ENCODE measurements around the gene BBS9.
A peak's percentile ranks its signal among the peaks of the same experiment; 100 is the strongest.

The BBS9 gene

GRCh38 chr7:33101906-33102305 lies 27.5 kb upstream of the BBS9 start:
- no peaks in the 10 kb centered on the region for H3K27me3 ChIP-seq (ENCODE audit: control insufficient read depth, insufficient read depth, low read length)
- H3K9me3 ChIP-seq (ENCODE audit: control insufficient read depth, low read length), result no peaks in the 10 kb centered on the region
- no peak overlapping the region for H3K4me3 ChIP-seq (ENCODE audit: low read length)
- peaks cover 7% of the 10 kb centered on the region for H3K36me3 ChIP-seq (ENCODE audit: control insufficient read depth, insufficient read depth, low read length)
- no peak overlapping the region for H3K9ac ChIP-seq (ENCODE audit: low read length)
- H3K4me1 ChIP-seq (ENCODE audit: control insufficient read depth, insufficient read depth, low read length), result no peaks in the 10 kb centered on the region

DNA sequence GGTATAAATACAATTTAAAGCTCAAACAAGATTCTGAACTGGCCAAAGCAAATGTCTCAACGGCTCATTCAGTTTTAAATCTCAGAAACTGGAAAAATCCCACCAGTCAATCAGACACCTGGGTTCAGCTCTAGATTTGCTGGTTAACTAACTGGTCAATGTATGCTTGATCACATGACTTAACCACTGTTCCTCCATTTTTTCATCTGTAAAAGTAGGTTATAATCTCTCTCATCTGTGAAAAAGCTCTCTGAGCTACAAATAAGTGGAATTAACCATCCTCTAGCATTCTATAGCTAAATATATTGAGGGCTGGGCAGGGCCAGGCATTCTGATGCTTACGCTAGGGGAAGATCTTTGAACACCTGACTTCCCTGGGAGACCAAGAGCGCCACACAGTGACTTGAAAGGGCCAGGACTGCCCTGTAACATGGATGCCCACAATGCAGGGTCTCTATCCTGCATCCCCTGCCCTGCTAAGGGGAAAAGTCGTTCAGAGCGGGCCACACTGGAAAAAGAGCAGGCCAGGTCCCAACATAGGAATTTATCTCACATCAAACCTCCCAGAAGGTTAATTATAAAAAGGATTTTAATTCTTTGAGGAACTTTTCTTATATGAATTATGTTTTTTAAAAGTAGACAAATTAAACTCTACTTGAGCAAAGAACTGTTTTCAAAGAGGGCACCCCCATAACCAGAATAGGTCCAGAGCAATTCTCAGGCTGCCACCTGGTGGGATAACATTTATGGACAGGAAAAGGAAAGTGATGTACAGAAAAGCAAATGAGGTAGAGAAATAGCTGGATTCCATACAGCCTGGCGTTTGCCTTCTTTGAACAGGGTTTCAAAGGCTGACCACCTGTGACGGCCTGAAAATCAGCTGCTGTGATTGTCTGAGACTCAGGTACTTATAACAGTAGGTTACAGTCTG lies 22.0 kb upstream of the BBS9 start:
- no peak overlapping the region for H3K9ac ChIP-seq (ENCODE audit: low read length)
- H3K4me1 ChIP-seq (ENCODE audit: control insufficient read depth, insufficient read depth, low read length), result peaks cover 14% of the 10 kb centered on the region
- no peaks in the 10 kb centered on the region for H3K9me3 ChIP-seq (ENCODE audit: control insufficient read depth, low read length)
- H3K4me3 ChIP-seq (ENCODE audit: low read length), result peak overlapping the region; percentile 69
- no peaks in the 10 kb centered on the region for H3K27me3 ChIP-seq (ENCODE audit: control insufficient read depth, insufficient read depth, low read length)
- H3K36me3 ChIP-seq (ENCODE audit: control insufficient read depth, insufficient read depth, low read length), result peaks cover 6% of the 10 kb centered on the region

GRCh38 chr7:33108554-33109004 lies 20.8 kb upstream of the BBS9 start:
- peaks cover 14% of the 10 kb centered on the region for H3K4me1 ChIP-seq (ENCODE audit: control insufficient read depth, insufficient read depth, low read length)
- H3K4me3 ChIP-seq (ENCODE audit: low read length), result peak overlapping the region; percentile 69
- H3K9me3 ChIP-seq (ENCODE audit: control insufficient read depth, low read length), result no peaks in the 10 kb centered on the region
- H3K9ac ChIP-seq (ENCODE audit: low read length), result peak overlapping the region; percentile 80
- H3K27me3 ChIP-seq (ENCODE audit: control insufficient read depth, insufficient read depth, low read length), result no peaks in the 10 kb centered on the region
- no peaks in the 10 kb centered on the region for H3K36me3 ChIP-seq (ENCODE audit: control insufficient read depth, insufficient read depth, low read length)

DNA sequence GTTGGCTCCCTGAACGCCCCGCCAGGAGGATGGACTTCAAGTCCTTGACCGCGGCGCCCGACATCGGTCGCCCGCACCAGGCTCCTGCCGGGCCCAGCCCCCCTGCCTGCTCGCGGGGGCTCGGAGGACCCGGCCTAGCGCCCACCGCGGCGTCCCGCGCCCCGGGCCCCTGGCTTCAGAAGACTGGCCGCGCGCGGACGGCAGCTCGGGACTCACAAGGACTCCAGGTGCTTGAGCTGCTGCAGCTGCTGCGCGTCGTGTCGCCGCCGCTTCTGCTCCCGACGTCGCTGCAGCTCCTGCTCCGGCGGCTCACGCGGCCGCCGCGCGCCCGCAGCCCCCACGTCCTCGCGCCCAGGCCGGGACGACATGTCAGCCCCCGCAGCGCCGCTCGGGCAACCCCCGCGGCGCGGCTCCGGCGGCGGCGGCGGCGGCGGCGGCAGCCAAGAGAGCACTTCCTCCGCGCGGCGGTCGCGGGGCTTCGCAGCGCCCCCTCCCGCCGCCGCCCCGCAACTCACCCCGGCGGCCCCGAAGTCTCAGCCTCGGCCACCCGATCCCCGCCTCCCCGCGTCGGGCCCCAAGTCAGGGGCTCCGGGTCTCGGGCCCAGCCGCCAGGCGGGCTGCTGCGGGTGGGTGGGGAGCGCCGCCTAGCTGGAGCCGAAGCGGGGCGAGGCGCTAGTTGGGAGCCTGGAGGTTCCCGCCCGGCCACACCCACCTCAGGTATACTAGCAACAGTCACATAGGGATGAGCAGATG lies 20.2 kb upstream of the BBS9 start, which contains the start of gene RP9:
TSS of gene RP9 (minus strand) at position 400 of the 753 bp plus-strand sequence. CDS start at position 368, 32 bp downstream.
- H3K9me3 ChIP-seq (ENCODE audit: control insufficient read depth, low read length), result no peaks in the 10 kb centered on the region
- H3K9ac ChIP-seq (ENCODE audit: low read length), result peak within 1 kb of the TSS; percentile 80
- H3K4me1 ChIP-seq (ENCODE audit: control insufficient read depth, insufficient read depth, low read length), result peaks cover 14% of the 10 kb centered on the region
- peak within 1 kb of the TSS; percentile 69 for H3K4me3 ChIP-seq (ENCODE audit: low read length)
- H3K27me3 ChIP-seq (ENCODE audit: control insufficient read depth, insufficient read depth, low read length), result no peaks in the 10 kb centered on the region
- H3K36me3 ChIP-seq (ENCODE audit: control insufficient read depth, insufficient read depth, low read length), result no peaks in the 10 kb centered on the region

- Histone ChIP-seq H3K27me3 (ENCODE audit: control insufficient read depth, insufficient read depth, low read length) (no peaks in the 10 kb centered on the region), H3K36me3 (ENCODE audit: control insufficient read depth, insufficient read depth, low read length) (no peaks in the 10 kb centered on the region), H3K9ac (ENCODE audit: low read length) (no peak overlapping the region), H3K4me3 (ENCODE audit: low read length) (peak overlapping the region; percentile 14), H3K9me3 (ENCODE audit: control insufficient read depth, low read length) (no peaks in the 10 kb centered on the region), H3K4me1 (ENCODE audit: control insufficient read depth, insufficient read depth, low read length) (peaks cover 14% of the 10 kb centered on the region)
Observed at GRCh38 chr7:33109758-33110238, 19.6 kb upstream of the BBS9 start.

DNA sequence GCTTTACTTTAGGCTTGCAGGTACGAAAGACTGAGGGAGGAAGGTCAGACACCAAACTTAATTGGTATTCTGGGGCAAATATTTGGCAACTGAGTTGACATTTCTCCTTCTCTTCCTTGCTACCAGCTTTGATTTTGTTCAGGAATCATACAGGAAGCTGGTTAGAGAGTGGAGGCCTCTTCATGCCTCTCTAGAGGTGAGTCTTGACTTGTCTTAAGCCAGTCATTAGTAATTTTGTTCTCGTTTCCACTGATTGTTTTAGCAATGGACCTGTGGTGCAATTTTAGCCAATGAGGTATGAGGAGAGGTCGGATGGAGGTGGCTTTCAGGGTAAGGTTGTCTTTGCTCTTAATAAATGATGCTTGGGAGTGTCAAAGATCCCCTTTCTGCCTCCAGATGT lies 17.8 kb upstream of the BBS9 start:
- no peaks in the 10 kb centered on the region for H3K9me3 ChIP-seq (ENCODE audit: control insufficient read depth, low read length)
- peaks cover 14% of the 10 kb centered on the region for H3K4me1 ChIP-seq (ENCODE audit: control insufficient read depth, insufficient read depth, low read length)
- no peaks in the 10 kb centered on the region for H3K36me3 ChIP-seq (ENCODE audit: control insufficient read depth, insufficient read depth, low read length)
- H3K4me3 ChIP-seq (ENCODE audit: low read length), result no peak overlapping the region
- no peaks in the 10 kb centered on the region for H3K27me3 ChIP-seq (ENCODE audit: control insufficient read depth, insufficient read depth, low read length)
- no peak overlapping the region for H3K9ac ChIP-seq (ENCODE audit: low read length)

DNA sequence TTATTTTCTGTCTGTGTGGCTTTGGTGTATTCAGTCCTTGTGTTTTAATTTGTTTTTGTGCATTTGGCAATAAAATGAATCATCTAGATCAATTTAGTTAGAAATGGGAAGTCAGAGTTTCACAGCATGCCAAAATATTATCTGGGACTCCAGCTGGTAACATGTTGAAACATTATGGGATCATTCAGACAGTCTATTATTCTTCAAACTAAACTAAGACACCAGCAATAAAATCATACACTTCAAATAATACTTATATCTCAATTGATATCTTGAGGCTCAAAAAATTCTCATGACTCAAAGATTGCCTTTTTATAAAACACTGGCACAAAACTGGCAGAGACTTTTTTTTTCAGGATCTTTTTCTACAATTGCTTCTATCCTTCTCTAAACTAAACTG lies 14.4 kb upstream of the BBS9 start:
- no peaks in the 10 kb centered on the region for H3K9me3 ChIP-seq (ENCODE audit: control insufficient read depth, low read length)
- H3K9ac ChIP-seq (ENCODE audit: low read length), result no peak overlapping the region
- H3K4me1 ChIP-seq (ENCODE audit: control insufficient read depth, insufficient read depth, low read length), result no peaks in the 10 kb centered on the region
- no peak overlapping the region for H3K4me3 ChIP-seq (ENCODE audit: low read length)
- H3K27me3 ChIP-seq (ENCODE audit: control insufficient read depth, insufficient read depth, low read length), result no peaks in the 10 kb centered on the region
- H3K36me3 ChIP-seq (ENCODE audit: control insufficient read depth, insufficient read depth, low read length), result no peaks in the 10 kb centered on the region

DNA sequence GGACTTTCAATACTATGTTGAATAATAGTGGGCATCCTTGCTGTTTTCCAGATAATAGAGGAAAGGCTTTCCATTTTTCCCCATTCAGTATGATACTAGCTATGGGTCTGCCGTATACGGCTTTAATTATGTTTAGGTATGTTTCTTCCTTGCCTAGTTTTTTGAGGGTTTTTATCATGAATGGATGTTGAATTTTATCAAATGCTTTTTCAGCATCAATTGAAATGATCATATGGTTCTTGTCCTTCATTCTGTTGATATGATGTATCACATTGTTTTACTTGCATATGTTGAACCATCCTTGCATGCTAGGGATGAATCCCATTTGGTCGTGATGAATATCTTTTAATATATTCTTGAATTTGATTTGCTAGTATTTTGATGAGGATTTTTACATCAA lies 11.0 kb upstream of the BBS9 start:
- Histone ChIP-seq H3K9me3 (ENCODE audit: control insufficient read depth, low read length) (no peaks in the 10 kb centered on the region), H3K27me3 (ENCODE audit: control insufficient read depth, insufficient read depth, low read length) (no peaks in the 10 kb centered on the region), H3K4me3 (ENCODE audit: low read length) (no peak overlapping the region), H3K36me3 (ENCODE audit: control insufficient read depth, insufficient read depth, low read length) (no peaks in the 10 kb centered on the region), H3K4me1 (ENCODE audit: control insufficient read depth, insufficient read depth, low read length) (no peaks in the 10 kb centered on the region), H3K9ac (ENCODE audit: low read length) (no peak overlapping the region)

DNA sequence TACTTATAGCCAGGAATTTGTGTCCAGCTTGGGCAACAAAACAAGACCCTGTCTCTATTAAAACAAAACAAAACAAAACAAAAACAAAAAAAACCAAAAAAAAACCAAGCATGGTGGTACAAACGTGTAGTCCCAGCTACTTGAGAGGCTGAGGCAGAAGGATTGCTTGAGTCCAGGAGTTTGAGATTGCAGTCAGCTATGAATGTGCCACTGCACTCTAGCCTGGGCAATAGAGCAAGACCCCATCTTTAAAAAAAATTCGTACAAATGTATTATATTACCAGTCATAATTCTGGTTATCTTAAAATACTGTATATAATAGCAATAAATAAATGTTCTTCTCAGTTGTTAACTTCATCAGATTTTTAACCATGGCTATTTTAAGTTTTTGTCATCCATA lies 2.3 kb upstream of the BBS9 start:
- no peaks in the 10 kb centered on the region for H3K9me3 ChIP-seq (ENCODE audit: control insufficient read depth, low read length)
- no peaks in the 10 kb centered on the region for H3K27me3 ChIP-seq (ENCODE audit: control insufficient read depth, insufficient read depth, low read length)
- no peak overlapping the region for H3K9ac ChIP-seq (ENCODE audit: low read length)
- H3K4me1 ChIP-seq (ENCODE audit: control insufficient read depth, insufficient read depth, low read length), result no peaks in the 10 kb centered on the region
- no peaks in the 10 kb centered on the region for H3K36me3 ChIP-seq (ENCODE audit: control insufficient read depth, insufficient read depth, low read length)
- no peak overlapping the region for H3K4me3 ChIP-seq (ENCODE audit: low read length)

GRCh38 chr7:33128631-33128989 lies 754 bp upstream of the BBS9 start:
- Histone ChIP-seq H3K4me1 (ENCODE audit: control insufficient read depth, insufficient read depth, low read length) (no peaks in the 10 kb centered on the region), H3K27me3 (ENCODE audit: control insufficient read depth, insufficient read depth, low read length) (no peaks in the 10 kb centered on the region), H3K4me3 (ENCODE audit: low read length) (peak overlapping the region; percentile 81), H3K9me3 (ENCODE audit: control insufficient read depth, low read length) (no peaks in the 10 kb centered on the region), H3K36me3 (ENCODE audit: control insufficient read depth, insufficient read depth, low read length) (no peaks in the 10 kb centered on the region), H3K9ac (ENCODE audit: low read length) (peak overlapping the region; percentile 76)

- Histone ChIP-seq H3K36me3 (ENCODE audit: control insufficient read depth, insufficient read depth, low read length) (no peaks in the 10 kb centered on the region), H3K27me3 (ENCODE audit: control insufficient read depth, insufficient read depth, low read length) (no peaks in the 10 kb centered on the region), H3K9ac (ENCODE audit: low read length) (peak overlapping the region; percentile 76), H3K4me3 (ENCODE audit: low read length) (peak overlapping the region; percentile 81), H3K9me3 (ENCODE audit: control insufficient read depth, low read length) (no peaks in the 10 kb centered on the region), H3K4me1 (ENCODE audit: control insufficient read depth, insufficient read depth, low read length) (no peaks in the 10 kb centered on the region)
Observed at GRCh38 chr7:33129806-33130153, 416 bp downstream of the BBS9 start.

DNA sequence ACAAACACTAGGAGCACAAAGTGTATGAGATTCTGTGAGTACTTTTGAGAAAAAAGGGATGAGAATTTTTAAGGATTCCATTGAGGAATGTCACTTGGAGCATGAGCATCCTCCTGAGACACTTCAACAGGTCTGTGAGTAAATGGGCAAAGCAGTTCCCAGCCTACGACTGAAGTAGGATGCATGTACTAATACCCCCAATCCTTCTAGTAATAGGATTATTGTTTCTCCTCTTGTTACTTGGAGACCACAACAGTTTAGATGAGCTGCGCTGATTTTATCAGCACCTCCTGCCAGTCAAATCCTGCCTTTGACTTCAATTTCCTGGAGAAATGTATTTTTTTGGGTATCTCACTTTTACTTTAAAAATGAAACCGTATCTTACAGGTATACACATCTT lies 820 bp downstream of the BBS9 start:
- H3K9ac ChIP-seq (ENCODE audit: low read length), result peak overlapping the region; percentile 76
- H3K36me3 ChIP-seq (ENCODE audit: control insufficient read depth, insufficient read depth, low read length), result no peaks in the 10 kb centered on the region
- H3K4me3 ChIP-seq (ENCODE audit: low read length), result peak overlapping the region; percentile 81
- H3K4me1 ChIP-seq (ENCODE audit: control insufficient read depth, insufficient read depth, low read length), result no peaks in the 10 kb centered on the region
- no peaks in the 10 kb centered on the region for H3K27me3 ChIP-seq (ENCODE audit: control insufficient read depth, insufficient read depth, low read length)
- no peaks in the 10 kb centered on the region for H3K9me3 ChIP-seq (ENCODE audit: control insufficient read depth, low read length)
